CMK (cell line): ENCODE results near the gene SYT8.
"Not testable (repeated sequence)": the region's sequence is repeated elsewhere in the genome, so short reads cannot be mapped to it uniquely, and the experiment has no call there.

Experiments used
- DNase-seq: peaks from one replicate; pipeline ENCODE4 v3.0.0-alpha.2; 2010; ENCODE audit warnings: low read depth

Gene SYT8, protein sequence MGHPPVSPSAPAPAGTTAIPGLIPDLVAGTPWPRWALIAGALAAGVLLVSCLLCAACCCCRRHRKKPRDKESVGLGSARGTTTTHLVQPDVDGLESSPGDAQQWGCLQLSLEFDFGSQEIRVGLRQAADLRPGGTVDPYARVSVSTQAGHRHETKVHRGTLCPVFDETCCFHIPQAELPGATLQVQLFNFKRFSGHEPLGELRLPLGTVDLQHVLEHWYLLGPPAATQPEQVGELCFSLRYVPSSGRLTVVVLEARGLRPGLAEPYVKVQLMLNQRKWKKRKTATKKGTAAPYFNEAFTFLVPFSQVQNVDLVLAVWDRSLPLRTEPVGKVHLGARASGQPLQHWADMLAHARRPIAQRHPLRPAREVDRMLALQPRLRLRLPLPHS

DNA sequence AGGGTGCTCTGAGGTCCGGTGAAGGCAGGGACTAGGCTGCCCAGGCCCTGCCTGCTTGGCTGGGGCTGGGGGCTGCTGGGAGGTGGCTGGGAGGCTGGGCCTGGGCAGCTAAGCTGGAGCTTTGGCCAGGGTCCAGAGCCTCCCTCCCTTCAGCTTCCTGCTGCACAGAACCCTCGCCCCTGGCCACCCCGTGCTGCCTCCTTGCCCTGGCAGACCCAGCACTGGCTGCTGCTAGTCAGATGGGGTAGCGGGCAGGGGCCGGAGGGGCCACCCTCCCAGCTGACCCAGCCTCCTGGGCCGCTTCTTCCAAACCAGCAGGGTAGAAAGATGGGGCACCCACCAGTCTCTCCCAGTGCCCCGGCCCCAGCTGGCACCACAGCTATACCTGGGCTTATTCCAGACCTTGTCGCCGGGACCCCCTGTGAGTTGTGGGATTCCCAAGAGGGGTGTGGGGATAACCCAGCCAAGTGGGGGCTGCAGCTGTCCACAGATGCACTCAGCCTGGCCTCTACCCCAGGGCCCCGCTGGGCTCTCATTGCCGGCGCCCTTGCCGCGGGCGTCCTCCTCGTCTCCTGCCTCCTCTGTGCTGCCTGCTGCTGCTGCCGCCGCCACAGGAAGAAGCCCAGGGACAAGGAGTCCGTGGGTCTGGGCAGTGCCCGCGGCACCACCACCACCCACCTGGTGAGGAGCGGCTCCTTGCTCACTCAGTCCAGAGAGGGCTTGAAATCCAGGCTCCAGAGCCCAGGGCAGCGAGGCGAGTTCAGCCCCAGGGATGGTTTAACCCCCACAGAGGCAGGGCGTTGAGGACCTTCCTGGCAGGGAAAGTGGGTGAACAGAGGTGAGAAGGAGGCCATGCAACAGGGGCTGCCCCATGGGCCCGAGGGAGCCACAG lies at the start of gene SYT8:
SYT8 (plus strand) TSS at position 212 of the 892 bp plus-strand sequence; CDS start at position 328, 116 bp downstream.
- no peak for DNase-seq

DNA sequence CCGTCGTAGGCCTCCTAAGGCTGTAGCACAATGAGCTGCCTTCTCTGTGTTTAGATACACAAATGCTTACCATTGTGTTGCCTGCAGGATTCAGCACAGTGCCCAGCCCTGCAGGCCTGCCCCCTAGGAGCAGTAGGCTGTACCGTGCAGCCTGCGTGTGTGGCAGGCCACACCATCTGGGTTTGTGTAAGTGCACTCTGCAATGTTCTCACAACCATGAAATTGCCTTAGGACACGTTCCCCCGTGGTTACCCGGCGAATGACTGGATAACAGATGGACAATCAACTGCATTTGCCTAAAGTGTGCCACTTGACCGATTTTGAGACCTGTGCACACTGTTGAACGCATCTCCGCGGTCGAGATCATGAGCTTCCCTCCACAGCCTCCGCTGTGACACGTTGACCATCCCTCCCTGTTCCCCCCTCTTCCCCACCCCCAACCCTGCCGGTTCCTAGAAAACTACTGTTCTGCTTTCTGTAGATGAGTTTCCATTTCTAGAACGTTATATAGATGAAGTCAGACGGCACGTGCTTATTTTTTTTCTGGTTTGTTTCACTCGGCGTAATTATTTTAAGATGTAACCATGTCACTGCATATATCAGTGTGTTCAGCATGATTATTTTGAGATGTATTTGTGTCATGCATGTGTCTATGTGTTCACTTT lies 48.9 kb upstream of the SYT8 start:
- no peak for DNase-seq

DNA sequence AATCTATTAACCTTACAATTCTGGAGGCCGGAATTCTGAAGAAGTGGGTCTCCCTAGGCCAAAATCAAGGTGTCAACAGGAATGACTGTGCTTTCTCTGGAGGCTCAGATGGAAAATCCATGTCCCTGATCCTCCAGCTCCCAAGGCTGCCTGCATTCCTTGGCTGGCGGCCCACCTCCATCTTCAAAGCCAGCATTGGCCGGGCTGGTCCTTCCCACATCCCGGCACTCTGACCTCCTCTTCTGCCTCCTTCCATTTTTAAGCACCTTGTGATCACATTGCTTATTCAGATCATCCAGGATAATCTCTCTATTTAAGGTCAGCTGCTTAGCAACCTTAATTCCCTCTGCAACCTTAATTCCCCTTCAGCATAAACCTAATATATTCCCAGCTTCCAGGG lies 48.3 kb upstream of the SYT8 start:
- no peak for DNase-seq

DNA sequence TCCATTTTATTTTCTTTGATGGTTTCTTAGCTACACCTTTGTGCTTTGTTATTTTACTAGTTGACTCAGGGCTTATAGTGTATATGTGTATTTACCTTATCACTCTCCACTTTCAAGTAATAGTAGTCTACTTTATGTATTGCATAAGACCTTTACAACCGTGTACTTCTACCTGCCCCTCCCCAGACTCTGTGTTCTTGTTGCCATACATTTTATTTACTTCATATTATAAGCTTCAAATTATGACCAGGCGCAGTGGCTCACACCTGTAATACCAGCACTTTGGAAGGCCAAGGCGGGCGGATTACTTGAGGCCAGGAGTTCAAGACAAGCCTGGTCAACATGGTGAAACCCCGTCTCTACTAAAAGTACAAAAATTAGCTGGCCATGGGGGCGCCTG lies 42.9 kb upstream of the SYT8 start:
- no peak for DNase-seq

DNA sequence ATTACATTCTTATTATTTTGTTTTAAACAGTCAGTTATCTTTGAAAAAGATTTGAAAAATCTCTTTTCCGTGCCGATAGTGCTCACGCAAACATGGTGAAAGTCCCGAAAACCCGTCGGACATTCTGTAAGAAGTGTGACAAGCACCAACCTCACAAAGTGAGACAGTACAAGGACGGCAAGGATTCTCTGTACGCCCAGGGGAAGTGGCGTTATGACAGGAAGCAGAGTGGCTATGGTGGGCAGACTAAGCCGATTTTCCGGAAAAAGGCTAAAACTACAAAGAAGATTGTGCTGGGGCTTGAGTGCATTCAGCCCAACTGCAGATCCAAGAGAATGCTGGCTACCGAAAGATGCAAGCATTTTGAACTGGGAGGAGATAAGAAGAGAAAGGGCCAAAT lies 42.3 kb upstream of the SYT8 start:
- no peak for DNase-seq

DNA sequence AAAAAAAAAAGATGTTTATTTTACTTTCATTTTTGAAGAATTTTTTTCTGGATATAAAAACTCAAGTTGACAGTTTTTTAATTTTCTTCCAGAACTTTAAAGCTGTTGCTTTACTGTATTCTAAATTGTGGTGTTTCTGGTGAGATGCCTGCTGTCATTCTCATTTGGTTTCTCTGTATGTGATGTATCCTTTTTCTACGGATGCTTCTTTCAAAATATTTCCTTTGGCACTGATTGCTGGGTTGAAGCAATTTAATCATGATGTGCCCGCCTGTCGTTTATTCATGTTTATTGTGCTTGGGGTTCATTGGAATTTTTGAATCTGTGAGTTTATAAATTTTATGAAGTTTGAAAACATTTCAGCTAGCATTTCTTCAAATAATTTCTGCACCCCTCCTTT lies 41.7 kb upstream of the SYT8 start:
- DNase-seq, result no peak

DNA sequence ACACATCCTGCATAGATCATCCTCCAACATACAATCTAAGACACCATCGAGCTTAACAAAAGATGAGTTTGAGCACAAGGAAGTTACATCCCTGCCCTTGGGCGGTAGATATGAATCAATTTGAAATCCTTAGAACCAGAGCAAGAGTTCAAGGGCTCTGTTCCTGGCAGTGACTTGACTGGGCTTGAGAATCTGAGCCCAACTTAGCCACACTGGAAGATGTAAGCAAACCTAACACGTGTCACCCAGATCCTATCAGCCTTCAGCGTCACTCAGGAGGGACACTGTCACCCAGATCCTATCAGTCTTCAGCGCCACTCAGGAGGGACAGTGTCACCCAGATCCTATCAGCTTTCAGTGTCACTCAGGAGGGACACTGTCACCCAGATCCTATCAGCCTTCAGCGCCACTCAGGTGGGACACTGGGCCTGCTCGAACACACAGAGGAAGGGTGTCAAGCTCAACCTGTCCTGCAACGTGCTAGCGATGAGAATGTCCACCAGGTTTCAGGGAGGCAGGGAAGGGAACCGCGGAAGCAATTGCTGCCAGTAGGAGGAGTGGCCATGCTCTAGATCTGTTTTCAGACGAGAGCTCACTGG lies 38.3 kb upstream of the SYT8 start:
- DNase-seq, result no peak

DNA sequence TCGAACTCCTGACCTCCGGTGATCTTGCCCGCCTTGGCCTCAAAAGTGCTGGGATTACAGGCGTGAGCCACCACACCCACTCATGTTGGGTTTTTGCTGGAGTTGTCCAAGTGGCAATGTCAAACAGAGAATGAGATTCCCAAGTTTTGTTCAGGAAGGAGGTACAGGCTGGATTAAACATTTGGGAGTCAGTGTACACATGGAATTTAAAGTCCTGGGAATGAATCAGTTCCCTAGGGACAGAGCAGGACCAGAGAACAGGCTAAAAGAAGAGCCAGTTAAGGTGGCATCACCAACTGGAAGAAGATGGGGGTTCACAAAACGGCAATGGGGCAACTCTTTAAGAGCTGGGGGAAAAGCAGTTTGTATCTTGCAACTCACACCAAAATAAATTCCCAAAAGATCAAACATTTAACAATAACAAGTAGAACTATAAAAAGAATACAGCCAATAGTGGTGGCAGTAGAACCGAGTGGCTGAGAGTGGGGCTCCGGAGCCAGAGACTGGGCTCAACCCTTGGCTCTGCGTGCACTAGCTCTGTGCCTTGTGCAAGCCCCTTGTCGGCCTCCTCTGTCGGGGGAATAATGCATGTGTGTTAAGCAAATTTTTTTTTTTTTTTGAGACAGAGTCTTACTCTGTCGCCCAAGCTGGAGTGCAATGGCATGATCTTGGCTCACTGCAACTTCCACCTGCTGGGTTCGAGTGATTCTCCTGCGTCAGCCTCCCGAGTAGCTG lies 37.2 kb upstream of the SYT8 start:
- DNase-seq, result no peak

DNA sequence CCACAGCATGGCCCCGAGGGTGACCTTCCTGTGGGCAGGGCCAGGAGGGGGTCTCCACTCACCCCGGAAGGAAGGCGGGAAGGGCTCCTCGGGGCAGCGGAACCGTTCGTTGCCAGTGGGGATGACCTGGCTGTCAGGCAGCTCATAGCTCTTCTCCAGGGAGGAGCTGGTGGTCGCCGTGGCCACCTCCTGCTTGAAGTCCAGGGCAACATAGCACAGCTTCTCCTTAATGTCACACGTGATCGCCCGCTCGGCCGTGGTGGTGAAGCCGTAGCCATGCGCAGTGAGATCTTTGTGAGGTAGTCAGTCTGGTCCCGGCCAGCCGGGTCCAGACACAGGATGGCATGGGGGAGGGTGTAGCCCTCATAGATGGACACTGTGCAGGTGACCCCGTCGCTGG lies 31.5 kb upstream of the SYT8 start:
- DNase-seq, result no peak

DNA sequence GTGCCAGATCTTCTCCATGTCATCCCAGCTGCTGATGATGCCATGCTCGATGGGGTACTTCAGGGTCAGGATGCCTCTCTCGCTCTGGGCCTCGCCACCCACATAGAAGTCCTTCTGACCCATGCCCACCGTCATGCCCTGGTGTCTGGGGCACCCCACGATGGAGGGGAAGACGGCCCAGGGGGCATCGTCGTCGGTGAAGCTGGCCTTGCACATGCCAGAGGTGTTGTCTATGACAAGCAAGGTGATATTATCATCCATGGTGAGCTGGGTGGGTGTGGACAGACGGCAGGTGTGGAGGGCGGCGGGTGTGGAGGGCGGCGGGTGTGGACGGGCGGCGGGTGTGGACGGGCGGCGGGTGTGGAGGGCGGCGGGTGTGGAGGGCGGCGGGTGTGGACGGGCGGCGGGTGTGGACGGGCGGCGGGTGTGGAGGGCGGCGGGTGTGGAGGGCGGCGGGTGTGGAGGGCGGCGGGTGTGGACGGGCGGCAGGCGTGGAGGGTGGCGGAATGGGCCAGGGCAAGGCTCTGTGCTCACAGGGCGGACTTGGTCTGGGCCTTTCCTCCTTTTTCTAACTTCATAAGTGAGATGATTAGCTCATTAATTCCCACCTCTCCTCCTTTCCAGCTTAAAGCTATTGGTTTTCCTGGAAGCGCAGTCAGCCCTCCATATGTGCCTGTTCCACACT lies 30.8 kb upstream of the SYT8 start:
- DNase-seq, result not testable (repeated sequence)

DNA sequence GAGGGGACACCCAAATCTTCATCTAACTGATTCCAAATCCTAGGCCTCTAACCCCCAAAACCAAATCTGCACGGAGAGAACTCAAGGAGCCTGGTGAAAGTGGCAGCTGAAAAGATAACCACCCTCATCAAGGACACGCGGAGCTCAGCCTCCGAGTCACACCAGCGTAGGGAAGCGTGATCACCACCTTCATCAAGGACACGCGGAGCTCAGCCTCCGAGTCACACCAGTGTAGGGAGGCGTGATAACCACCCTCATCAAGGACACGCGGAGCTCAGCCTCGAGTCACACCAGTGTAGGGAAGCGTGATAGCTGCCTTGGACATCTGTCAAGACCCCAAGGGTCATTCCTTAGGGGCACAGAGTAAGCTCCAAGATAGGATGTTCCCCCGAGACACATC lies 29.3 kb upstream of the SYT8 start:
- no peak for DNase-seq

DNA sequence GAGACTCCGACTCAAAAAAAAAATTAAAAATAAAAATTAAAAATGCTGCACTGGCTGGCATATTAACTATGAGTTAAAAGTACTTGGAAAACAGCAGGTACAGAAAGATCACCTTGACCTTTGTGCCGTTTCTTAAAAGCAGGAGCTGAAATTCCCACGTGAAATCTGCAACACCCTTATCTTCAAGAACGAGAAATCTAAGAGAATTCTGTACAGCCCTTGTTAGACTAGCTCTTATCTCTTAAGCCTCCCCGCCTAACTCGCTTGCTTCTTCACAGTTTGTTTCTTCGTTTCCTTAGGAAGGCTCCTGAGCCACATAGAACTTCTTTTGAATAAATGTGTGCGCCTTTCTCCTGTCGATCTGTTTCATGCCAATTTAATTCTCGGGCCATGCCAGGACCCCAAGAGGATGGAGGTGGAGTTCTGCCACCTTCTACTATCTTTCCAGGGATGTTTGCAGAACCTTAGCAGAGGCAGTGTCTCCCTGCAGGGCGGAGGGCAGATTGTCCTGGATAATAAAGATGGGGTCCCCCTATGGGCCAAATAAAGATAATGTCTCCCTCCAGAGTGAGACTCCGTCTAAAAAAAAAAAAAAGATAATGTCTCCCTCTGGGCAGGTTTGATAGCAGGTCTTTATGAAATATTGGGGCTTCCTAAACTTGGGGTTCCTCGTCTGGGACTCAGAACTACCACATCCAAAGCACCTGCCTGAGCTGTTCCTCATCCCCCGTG lies 27.4 kb upstream of the SYT8 start:
- DNase-seq, result no peak

DNA sequence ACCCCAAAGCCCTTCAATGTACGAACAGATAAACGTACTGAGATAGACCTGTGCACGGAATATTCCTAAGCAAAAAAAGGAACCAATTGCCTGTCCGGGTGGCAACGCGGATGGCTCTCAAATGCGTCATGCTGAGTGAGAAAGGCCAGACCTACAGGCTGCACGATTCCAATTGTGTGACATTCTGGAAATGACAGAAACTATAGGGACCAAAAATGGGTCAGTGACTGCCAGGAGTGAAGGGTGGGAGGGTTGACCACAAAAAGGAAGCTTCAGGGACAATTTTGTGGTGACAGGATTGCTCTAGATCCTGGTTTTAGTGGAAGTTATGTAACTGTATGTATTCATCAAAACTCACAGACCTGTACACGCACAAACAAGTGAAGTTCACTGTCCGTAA lies 24.0 kb upstream of the SYT8 start:
- no peak for DNase-seq

DNA sequence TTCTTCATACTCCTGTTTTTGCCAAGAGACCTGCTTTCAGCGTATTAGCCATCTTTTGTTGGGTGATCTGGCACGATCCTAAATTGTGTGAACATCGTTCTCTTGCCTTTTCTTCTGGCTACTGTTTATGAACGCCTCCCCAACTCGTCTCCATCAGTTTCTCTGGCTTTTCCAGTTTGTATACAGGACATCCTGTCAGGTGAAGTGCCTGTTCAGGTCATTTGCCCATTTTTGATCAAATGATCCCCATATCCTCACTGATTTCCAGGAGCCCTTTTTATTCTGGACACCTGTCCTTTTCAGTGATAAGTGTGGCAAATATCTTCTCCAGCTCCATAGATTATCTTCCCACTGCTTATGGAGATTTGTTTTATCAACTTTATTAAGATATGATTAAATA lies 22.5 kb upstream of the SYT8 start:
- DNase-seq, result no peak

DNA sequence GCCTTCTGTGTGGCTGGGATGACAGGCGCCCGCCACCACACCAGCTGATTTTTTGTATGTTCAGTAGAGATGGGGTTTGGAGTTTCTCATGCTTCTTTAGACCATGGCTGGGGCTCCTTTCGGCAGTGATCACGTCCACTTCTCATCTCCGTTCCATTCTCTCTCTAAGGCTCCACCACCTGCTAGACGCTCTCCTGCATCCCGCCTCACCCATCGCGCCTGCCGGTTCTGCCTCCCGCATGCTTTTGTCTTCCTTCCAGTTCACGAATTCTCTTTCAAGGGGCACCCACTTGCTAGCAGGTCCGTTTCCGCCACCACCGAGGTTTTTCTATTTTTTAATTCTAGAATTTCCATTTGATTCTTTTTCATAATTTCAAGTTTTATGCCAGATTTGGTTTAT lies 22.0 kb upstream of the SYT8 start:
- DNase-seq, result no peak

DNA sequence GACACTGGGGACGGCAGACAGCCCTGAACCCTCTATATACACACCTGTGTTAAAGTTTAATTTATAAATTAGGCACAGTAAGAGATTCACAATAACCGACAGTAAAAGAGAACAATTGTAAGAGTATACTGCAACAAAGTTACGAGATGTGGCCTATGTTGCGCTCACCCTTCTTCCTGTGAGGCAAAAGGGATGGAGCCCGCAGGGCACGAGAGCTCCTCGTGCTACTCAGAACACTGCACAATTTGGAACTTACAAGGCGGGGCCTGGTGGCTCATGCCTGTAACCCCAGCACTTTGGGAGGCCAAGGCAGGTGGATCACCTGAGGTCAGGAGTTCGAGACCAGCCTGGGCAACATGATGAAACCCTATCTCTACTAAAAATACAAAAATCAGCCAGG lies 21.4 kb upstream of the SYT8 start:
- DNase-seq, result not testable (repeated sequence)

DNA sequence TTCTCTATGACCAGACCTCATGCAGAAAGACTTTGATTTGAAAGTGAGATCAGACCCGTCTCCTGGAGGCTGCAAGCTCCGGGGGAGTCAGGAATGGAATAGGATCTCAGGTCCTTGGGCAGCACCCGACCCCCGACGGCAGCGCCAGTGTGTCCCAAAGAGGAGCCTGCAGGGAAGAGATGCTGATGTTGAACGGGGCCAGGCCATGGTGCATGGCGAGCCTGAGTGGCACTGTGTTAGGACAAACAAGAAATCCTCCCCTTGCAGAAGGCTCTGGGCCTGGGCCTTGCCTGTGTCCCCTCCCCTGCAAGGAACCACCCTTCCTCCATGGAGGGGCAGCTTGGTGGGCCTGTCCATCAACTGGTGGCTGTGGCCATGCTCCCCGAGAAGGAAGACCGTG lies 20.1 kb upstream of the SYT8 start:
- no peak for DNase-seq

DNA sequence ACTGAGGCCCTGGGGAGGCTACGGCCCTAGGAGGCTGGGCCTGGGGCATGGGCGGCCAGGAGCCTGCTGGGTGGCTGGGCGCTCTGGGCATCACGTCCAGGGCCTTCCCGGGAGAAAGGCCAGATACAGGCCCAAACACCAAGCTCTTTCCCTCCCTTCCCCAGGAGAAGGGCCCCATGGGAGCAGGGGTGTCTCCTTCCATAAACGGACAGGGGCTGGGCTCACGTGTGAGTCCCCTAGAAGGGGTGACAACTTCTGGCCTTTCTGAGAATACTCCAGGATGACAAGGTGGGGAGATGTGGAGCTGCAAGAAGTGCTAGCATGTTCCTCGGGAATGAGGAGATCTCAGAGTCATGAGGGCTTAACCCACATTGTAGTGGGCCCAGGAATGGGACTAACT lies 19.5 kb upstream of the SYT8 start:
- DNase-seq, result no peak

DNA sequence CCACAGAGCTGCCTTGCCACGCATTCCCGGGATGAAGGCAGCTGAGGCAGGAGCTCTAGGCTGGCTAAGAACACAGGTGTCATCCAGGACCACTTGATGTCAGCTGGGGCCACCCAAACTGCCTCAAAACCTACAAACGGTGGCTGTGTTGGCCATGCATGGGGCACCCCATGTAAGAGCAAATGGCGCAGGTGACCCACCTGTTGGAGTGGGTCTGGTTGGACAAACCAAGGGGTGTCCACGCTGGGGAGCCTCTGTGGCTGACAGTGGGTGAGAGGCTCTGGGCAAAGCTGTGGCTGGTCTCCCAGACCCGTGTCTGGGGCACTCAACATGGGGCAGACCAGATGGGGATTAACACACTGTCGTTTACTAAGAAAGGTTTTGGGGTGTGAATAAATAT lies 19.0 kb upstream of the SYT8 start:
- no peak for DNase-seq

DNA sequence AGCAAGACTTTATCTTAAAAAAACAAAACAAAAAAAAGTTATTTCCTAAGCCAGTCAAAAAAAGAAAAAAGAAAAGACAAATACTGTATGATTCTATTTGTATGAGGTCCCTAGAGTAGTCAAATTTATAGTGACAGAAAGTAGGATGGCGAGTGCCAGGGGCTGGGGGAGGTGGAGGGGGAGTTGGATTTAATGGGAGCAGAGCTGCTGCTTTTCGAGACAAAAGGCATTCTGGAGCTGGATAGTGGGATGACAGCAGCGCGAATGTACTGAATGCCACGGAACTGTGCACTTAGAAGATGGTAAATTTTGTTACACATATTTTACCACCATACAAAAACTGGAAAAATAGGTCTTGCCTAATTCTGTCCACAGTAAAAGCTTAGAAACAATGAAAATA lies 17.8 kb upstream of the SYT8 start:
- no peak for DNase-seq
